Measurements from ENCODE around the gene TSPAN18.

Gene TSPAN18

DNA sequence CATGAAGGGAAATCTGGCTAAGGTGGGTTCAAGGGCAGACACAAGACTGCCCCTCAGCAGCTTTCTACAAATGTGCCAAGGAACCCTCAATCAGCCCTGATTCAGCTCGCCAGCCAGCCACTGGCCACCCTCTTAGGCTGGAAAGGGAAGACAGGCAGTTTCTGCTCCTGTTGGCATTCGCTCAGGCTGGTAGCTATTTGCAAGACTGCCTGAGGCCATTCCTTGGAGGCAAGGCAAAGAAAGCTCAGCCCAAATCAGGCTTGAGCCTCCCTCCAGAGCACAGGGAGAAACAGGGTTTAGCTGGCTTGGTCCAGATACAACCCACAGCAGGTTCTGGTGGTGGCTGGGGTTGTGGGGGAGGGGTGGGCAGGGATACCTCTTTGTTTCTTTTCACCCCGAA is 204.7 kb downstream of the TSPAN18 start:
- no peak for DNase-seq

DNA sequence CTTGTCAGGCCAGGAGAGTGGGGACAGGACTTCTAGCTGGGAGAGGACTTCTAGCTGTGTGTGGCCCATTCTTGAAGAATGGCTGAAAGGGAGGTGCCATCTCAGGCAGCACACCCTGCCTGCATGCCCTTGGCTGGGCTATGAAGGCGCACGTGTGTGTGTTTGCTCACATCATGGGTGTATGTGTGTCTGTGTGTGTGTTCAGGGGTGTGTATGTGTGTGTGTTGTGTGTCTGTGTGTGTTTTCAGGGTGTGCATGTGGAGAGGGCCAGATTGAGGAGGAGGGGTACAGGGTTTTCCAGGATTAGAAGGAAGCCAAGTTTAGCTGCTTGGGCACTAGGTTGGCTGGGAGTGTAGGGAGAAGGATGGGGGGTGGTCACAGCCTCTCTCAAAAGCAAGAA is 207.3 kb downstream of the TSPAN18 start:
- DNase-seq = no peak

DNA sequence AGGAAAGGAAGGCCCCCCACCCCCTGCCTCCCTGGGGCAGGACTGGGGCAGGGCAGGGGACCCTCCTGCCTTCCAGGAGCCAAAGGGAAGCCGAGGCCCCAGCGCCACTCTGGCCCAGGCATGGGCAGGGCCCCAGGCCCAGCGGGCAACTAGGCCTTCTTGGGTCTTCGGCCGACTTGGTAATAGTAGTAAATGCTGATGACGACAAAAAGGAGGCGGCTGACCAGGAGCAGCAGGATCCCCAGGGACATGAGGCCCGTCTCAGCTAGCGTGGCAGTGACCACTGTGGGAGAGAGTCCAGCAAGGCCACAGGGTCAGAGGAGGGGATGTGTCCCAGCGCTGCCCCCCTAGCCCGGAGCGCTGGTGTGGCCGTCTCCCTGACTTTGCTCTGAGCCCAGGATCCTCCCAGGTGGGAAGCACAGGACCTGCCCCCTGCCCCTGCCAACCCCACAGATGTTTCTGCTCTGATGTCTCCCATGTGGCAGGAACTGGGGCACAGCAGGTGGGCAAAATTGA is 208.0 kb downstream of the TSPAN18 start:
- DNase-seq = no peak

DNA sequence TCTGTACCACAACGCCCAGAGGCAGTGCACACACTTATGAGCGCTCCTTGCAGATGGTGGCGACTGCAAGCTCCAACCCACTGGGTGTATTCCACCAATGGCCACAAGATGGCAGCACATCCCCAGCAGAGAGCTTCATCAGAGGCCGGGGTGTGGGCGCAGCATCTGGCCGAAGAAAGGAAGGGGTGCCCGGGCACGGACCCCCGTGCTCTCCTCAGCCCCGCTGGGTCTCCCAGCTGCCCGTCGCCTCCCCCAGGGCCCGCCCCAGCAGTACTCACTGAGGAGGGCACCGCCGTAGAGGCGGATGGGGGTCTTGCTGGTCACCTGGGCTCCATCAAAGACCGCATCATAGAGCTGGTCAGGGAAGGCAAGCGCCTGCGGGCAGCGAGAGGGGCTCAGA is 209.8 kb downstream of the TSPAN18 start:
- DNase-seq = peak; percentile 75

DNA sequence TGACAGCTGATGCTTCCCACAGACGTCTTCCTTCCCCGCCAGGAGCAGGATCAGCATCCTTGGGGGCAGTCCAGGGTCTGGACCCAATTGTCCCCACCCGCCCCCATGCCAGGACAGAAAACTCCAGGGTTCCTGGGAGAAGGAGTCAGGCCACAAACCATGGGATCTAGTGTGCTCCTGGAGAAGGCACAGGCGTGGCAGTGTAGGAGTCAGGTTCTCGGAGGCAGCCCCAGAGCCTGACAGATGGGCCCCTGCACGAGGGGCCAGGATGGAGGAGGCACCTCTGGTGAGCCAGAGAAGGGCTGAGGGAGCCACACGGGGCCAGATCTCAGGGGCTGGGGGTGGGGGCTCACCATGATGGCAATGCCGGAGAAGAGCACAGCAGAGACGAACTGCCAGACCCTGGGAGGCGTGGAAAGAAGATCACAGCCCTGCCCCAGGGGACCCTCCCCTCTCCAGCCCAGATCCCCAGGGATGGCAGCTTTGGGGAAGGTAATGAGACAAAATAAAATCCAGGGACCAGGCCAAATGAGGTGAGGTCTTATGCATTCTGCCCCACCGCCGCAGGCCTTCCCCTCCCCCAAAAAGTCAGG is 210.3 kb downstream of the TSPAN18 start:
- peak; percentile 91 for DNase-seq

DNA sequence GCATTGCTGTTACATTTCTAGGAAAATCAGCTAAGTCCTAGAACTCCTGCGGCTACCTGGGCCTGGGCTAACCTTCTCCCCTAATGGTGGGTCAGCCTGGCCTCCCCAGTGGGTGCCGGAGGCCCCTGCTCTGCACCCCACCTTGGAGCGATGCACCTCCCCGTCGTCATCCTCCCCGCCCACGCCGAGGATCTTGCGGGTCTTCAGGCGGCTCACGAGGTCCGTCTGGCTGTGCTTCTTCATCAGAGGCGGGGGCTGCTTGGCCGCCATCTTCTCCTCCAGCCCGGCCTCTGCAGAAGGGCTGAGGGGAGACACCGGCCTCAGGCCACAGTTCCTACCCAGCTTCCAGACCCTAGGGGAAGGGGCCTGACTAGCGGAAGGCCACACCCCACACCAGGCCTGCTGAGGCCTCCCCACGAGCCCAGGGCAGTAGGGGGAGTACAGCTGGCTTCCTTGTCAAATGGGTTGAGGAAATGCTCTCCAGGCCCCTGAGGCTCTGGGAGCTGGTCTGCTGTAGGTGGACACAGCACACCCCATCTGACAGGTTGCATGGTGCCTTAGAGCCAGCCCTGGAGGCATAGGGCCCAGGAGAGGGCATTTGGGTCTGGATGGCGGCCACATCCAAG is 211.4 kb downstream of the TSPAN18 start:
- DNase-seq = no peak

DNA sequence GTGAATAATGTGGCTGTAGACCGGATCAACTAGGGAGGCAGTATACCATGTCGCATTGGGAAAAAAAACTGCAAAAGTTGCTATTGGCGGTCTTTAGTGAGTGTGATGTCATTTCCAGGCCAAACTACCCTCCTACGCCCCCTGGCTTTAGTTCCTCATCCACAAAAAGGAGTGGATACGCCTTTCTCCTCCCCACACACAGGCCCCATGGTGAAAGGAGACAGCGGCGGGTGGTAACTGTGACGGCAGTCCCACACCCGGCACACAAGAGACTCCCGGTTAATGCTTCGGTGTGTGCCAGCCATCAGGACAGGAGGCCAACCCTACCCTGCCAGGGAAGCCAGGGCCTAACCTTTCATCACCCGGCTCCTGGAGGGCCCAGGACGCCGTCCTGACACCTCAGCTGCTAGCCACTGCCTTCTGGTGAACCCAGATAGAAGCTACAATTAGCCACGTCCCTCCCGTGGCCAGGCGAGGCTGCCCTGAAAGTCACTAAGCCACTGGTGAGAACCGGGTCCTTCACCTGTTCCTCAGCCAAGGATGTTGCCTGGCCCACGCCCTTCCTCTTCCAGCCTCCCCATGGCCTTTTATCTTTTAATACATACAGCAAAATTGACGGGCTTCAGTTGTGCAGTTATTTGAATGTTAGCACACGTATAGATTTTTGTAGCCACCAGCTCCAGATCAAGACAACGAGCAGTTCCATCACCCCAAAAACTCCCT is 213.1 kb downstream of the TSPAN18 start:
- no peak for DNase-seq

DNA sequence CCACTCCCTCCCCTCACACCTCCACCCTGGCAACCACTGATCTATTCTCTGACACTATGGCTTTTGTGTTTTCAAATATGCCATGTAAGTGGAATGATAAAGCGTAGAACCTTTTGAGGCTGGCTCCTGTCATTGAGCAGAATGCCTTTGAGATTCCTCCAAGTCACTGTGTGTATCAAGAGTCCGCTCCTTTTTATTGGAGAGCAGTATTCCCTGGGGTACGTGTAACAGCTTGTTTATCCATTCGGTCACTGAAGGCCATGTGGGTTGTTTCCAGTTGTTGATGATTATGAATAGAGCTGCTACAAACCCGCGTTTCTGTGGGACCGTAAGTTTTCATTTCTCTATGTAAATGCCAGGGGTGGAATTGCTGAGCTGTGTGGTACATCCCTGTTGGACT is 213.6 kb downstream of the TSPAN18 start:
- no peak for DNase-seq

DNA sequence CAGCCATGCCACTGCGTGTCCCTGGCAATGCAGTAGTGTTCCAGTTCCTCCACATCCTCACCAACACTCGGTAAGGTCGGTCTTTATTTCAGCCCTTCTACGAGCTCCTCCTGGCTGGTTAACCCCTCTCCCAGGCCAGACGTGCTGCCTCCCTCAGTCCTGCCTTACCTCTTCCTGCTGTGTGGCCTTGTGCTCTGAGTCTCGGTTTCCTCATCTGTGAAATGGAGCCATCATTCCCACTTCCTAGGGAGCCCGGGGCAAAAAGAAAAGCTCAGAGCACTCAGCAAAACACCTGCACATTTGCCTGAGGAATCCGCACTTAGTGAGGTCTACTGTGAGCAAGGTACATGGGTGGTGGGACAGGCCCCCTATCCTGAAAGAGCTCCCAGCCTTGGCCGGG is 214.1 kb downstream of the TSPAN18 start:
- no peak for DNase-seq

DNA sequence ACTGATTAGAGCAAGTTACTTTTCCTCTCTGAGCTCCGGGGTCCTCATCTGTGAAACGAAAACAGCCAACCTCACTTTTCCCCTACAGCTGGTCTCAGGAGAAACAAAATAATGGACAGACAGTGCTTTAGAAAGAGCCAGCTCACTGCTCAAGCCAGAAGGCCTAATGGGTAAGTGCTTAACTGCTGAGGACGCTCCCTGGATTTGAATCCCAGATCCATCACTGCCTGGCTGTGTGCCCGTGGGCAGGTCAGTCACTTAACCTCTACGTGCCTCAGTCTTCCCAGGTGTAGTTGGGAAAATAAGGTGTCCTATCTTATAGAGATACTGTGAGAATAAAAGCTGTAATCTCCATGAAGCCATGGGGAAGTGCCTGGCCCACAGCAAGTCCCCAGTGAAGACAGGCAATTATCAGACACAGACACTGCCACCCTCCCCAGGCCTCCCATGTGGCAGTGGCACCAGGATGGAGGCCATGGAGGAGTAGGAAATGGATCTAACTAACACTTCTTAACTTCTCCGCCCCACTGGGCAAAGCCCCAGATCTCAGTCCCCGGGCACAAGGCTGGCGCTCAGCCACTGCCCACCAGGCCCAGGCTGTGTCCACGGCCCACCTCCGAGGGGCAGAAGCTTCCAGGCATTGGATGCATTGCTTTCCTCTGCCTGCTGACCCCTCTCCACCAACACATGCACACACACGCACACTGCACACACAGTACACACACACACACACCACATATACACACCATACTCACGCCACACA is 214.7 kb downstream of the TSPAN18 start:
- DNase-seq = no peak

DNA sequence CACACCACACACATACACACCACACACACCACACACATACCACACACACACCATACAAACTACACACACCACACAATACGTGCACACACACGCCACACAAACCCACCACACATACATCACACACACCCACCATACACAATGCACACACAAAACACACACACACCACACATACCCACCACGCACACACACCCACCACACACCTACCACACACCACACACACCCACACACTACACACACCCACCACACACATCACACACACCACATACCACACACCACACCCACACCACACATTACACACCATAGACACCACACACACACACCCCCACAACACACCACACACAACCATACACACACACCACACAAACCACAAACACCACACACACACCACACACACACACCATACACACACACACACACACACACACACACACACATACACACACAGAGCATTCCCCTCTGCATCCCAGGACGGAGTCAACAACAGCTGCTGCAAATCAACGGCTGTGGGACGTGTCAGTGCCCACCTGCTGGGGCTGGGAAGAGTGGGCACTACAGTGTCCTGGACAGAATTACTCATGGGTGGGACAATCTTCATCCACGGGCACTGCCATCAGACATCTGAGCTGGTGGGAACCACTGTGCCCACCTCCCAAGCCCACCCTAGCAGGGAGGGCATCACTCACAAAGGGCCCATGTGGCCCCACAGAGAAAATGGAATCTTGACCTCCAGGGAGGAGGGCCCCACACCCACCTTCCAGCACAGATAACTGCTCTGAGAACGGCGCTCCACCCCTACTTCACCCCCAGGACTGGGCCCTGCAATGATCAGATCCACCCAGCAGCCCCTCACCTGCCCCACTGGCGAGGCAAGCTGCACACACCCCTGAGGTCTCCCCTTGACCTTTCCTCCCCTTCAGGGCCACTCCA is 215.5 kb downstream of the TSPAN18 start:
- DNase-seq = no peak

DNA sequence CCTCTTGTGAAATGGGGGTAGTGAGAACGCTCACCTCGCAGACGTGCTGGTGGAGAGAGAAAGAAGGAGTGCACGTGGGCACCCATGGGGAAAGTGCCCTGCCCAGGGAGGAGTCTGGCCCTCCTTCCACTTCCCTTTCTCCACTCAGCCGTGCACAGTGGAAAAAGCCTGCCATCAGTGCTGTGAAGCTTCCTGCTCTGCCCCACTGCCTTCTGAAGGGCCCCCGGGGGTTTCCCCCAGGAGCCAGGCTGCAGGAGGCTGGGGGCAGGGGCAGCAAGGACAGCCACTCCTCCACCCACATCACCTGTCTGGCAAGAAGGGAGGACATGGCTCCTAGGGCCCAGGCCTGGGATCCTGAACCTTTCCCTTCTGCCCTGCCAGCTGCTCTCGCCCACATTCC is 216.4 kb downstream of the TSPAN18 start:
- peak; percentile 48 for DNase-seq

DNA sequence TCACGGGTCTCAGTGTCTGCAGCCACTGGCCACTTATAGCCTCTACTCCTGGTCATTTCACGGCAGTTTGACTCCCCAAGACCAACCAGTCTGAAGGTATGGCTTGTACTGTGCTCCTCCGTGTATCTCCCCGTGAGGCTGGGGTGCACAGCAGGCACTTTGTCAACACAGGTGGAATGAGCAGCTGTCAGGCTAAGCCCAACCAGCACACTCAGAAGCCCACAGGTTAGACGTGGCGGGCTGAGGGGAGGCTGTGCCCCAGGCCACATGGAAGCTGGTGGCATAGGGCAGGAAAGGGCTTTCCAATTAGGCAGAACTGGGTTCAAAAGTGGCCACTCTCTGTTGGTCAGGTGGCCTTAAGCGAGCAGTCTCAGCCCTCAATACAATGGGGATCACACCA is 216.9 kb downstream of the TSPAN18 start:
- peak; percentile 77 for DNase-seq

DNA sequence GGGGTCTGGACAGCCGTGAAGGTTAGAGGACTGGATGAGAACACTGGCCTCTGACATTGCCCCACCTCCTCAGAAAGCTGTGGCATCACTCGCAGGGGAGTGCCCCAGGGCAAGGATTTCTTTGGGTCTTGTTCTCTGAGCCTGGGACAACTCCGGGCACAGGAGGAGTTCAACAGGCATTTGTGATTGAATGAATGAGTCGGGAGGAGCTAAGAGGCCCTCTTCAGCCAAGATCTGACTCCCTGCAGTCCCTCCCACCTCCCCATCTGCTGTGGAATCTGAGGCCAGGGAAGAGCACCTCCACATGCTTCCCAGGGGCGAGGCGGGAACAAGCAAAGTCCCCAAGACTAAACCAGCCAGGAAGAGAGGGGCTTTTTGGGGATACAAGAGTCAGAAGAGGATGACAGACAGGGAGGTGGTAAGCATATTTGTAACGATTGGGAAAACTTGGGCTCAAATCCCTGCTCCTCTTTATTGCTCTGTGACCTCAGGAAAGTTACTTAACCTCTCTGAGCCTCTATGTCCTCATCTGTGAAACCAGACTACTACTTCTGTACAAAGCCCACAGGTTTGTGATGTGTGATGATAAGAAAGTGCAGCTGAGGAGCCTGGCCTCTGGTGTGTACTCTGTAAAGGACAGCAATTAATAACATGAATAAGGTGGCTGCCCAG is 217.6 kb downstream of the TSPAN18 start:
- DNase-seq = peak; percentile 59

DNA sequence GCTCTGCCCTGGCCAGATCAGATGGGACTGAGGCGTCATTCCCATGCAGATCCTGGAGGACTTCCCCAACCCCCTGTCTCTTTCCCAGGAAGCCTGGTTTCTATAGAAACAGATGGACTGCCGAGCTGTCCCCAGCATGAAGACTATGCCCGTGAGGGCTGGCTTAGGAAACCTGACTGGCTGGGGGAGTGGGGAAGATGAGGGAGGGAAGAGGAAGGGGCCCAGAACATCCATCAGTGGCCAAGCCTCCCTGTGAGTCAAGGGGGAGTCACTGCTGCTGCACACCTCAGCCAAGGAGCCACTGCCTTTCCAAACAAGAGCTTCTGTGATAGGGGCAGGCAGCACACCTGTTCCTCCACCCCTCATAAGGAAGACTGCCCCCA is 218.1 kb downstream of the TSPAN18 start:
- no peak for DNase-seq

DNA sequence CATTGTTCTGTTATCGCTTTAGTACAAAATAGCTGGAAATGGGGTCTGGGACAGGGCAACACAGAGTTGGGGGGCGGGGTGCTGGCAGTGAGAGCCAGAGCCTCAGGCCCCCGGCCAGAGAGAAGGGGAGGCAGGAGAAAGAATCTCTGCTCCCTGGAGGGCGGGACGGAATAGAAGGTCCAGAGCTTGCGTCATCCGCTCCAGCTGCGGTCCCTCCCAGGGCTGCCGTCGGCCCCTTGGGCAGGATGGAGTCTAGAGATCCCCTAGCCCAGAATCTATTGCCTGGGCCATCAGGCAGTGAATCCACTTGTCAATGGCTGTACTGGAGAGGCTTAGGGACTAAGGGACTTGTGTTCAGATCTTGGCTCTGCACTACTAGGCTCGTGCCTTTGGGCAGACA is 218.9 kb downstream of the TSPAN18 start:
- DNase-seq = no peak

DNA sequence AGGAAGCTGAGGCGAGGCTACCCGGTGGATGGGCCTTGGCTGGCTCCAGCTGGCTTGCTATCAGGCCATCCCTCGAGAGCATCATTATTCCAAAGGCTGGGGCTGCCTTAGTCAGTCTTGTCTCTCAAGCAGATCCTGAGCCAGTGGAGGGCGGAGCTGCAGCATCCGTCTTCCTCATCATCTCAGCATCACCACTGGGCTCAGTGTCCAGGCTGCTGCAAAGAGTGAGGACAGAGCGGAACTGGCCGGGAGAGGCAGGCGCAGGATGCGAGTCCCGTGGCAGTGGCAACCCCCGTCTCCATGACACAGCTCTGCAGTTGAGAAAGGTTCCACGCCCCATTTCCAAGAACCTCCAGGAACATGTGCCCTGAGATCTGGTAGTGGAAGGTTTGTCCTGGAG is 219.5 kb downstream of the TSPAN18 start:
- no peak for DNase-seq

DNA sequence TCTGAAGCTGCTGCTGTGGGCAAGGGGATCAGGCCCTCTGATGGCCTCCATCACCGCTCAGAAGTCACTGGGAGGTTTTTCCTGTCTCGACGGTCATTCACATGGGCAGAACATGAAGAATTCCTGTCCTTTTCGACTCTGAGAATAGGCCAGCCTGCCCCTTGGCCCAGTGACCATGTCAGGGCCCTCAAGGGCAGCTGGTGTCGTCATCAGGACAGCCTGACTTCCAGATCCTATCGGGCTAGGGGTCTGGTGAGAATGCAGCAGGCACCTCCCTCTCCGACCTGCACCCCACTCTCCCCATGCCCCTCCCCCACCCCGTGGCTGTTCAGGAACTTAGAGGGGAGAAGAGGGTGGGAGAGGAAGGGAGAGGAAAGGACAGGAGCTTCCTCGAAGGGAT is 220.4 kb downstream of the TSPAN18 start:
- no peak for DNase-seq

DNA sequence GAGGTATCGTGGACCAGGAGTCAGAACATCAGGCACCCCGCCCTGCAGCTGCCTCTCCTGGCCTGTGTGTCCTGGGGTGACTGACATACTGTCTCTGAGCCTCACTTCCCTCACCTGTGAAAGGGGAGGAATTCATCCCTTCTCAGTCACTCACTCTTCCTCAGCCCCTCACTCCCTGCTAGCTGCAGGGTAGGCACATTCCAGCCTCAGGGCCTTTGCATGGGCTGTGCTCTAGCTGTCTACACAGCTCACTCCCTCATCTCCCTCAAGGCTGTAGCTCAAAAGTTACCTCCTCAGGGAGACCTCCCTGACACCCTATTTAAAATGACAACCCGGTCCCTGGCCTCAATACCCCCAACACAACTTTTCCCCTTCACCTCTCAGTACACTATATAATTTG is 221.4 kb downstream of the TSPAN18 start:
- no peak for DNase-seq

DNA sequence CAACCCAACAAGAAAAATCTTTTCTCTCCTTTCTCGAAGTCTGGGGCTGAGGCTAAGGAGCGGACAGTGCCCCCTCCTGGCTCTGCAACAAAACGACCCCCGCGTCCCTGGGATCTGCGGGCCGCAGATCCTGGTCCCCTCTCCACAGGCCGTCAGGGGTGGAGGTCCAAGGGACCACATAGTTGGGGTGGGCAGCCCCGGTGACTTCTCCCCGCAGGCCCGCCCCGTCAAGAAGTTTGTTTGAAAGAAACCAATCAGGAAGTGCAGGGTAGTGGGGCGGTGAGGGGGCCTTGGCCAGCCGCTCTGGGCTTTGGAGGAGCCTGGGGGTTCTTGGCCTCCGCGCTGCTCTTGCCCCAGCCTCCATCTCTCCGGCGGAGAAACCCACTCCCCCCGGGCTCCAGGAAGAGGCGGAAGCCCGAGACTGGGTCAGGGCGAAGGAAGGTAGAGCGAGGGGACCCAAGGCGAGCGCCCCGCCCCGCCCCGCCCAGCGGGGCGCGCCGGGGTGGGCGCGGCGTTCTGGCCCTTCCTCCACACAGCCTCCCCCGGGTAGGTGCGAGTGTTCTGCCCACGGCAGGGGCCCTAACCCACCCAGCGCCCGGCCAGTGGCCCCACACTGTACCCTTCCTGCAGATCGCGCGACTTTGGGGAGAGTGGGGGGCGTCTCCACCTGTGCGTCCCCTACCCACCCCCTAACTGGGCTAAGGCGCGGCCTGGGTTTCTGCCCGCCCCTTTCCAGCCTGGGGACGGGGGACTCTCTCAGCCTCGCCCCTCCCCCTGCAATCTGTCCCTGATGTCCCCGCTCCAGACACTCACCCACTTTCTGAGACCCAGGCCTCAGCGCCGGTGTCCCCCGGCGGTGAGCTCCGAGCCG is 222.6 kb downstream of the TSPAN18 start:
- DNase-seq = peak; percentile 73
